Uterus (tissue), 4 donors: ENCODE results near the gene EIF2B5. TPM values are rescaled to one million over a fixed set of nuclear protein-coding genes. Genes with fewer than 3 reads are reported as not detected.
A peak's percentile ranks its signal among the peaks of the same experiment; 100 is the strongest.

Source experiments
- DNase-seq, 2 donors: peaks; one replicate each; pipeline ENCODE4 v3.0.0-alpha.2; 2019 to 2020
- H3K27ac ChIP-seq, 2 donors: fragments of 200-600 bp; sonication (generic); 1 replicate in 1 of 2; 2 replicates in 1 of 2; pipeline ENCODE4 v1.5.1; 2016 to 2018
- H3K27me3 ChIP-seq, 2 donors: fragments of 200-600 bp; sonication (generic); one replicate each; pipeline ENCODE4 v1.5.1; 2018 to 2019; ENCODE audit warnings: control low read depth in 1 of 2
- H3K36me3 ChIP-seq, 2 donors: fragments of 200-600 bp; sonication (generic); one replicate each; pipeline ENCODE4 v1.5.1; 2019; ENCODE audit warnings: control low read depth in 1 of 2
- H3K4me1 ChIP-seq, 2 donors: fragments of 200-600 bp; sonication (generic); one replicate each; pipeline ENCODE4 v1.5.1; 2018 to 2019; ENCODE audit warnings: control low read depth in 1 of 2
- H3K4me3 ChIP-seq, 2 donors: fragments of 200-600 bp; sonication (generic); 1 replicate in 1 of 2; 2 replicates in 1 of 2; pipeline ENCODE4 v1.5.1; 2018 to 2019; ENCODE audit warnings: mild to moderate bottlenecking in 1 of 2
- H3K9me3 ChIP-seq, 2 donors: fragments of 200-600 bp; sonication (generic); one replicate each; pipeline ENCODE4 v1.5.1; 2019; ENCODE audit warnings: control low read depth in 1 of 2
- POLR2A ChIP-seq, 2 donors: fragments of 450-650 bp; IDR thresholded peaks; one replicate each; pipeline ENCODE4 v1.6.1; 2016; ENCODE audit warnings: antibody characterized with exemption in 2 of 2, mild to moderate bottlenecking in 1 of 2, moderate library complexity in 1 of 2
- intact Hi-C: fragments of 100-400 bp; cut with DNase I; formaldehyde crosslinking; loops from one replicate; pipeline ENCODE4 v1.15.1; 2023; ENCODE audit warnings: low total_unique reads
- total RNA-seq, 4 donors: library from RNA; depleted of rRNA in 3 of 4; stranded (reverse); fragments of >200 nt in 3 of 4; gene quantifications; one replicate each; pipeline versions ENCODE4 v1.1.0 to v1.2.4, GENCODE V29; 2014 to 2023
- TF ChIP-seq, protein P1 (sequence below), 4 experiments: fragments of 200-600 bp in 2 of 4; fragments of 450-650 bp in 2 of 4; sonication (generic) in 2 of 4; IDR thresholded peaks; one replicate each; pipeline ENCODE4 v1.5.1; 2016 to 2019; ENCODE audit warnings: antibody characterized with exemption in 4 of 4, mild to moderate bottlenecking in 2 of 4, moderate library complexity in 1 of 4
- donor health status: DM: yes; HTN: yes; CAD: no.

The EIF2B5 gene
- total RNA-seq, 4 donors from 2014 or later, result 6.5 to 48.0 (median 32.3) TPM

DNA sequence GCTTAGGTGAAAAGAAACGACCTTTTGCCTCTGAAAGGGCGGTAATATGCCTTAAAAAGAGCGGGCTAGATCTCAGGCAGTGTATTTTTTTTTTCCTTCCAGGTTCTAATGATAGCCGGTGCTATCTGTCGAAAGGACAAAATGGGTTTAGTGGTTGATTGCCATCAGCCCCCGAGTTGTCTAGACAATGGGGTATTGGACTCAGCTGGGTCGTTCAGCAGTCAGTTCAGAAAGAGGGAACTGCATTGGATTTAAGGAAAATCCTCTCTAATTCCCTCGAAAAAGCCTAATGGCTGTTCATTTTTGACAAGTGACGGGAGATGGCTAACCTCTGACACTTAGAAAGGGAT is 728 bp downstream of the EIF2B5 start:
- TF ChIP-seq, protein P1, sequence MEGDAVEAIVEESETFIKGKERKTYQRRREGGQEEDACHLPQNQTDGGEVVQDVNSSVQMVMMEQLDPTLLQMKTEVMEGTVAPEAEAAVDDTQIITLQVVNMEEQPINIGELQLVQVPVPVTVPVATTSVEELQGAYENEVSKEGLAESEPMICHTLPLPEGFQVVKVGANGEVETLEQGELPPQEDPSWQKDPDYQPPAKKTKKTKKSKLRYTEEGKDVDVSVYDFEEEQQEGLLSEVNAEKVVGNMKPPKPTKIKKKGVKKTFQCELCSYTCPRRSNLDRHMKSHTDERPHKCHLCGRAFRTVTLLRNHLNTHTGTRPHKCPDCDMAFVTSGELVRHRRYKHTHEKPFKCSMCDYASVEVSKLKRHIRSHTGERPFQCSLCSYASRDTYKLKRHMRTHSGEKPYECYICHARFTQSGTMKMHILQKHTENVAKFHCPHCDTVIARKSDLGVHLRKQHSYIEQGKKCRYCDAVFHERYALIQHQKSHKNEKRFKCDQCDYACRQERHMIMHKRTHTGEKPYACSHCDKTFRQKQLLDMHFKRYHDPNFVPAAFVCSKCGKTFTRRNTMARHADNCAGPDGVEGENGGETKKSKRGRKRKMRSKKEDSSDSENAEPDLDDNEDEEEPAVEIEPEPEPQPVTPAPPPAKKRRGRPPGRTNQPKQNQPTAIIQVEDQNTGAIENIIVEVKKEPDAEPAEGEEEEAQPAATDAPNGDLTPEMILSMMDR (IDR thresholded peaks at IDR 0.05), result no peak
- TF ChIP-seq POLR2A (IDR thresholded peaks at IDR 0.05), result no peak
- DNase-seq, result no peak
- H3K4me1 ChIP-seq, result no peaks in the 10 kb centered on the region
- H3K27ac ChIP-seq, result peak overlapping the region; percentile 86 to 94
- no peaks in the 10 kb centered on the region for H3K9me3 ChIP-seq
- intact Hi-C loops, result no loop called here
- no peaks in the 10 kb centered on the region for H3K36me3 ChIP-seq
- peak overlapping the region; percentile 67 to 93 for H3K4me3 ChIP-seq
- H3K27me3 ChIP-seq, result no peaks in the 10 kb centered on the region

DNA sequence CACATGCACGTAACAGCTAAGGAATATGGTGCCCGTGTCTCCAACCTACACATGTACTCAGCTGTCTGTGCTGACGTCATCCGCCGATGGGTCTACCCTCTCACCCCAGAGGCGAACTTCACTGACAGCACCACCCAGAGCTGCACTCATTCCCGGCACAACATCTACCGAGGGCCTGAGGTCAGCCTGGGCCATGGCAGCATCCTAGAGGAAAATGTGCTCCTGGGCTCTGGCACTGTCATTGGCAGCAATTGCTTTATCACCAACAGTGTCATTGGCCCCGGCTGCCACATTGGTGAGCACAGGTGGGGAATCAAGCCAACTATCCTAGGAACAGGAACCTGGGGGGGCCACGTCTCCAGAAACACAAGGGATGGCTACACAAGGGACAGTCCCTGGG is 5.3 kb downstream of the EIF2B5 start:
- no peak overlapping the region for H3K27ac ChIP-seq
- DNase-seq, result no peak
- H3K36me3 ChIP-seq, result no peaks in the 10 kb centered on the region
- no peak for TF ChIP-seq POLR2A (IDR thresholded peaks at IDR 0.05)
- TF ChIP-seq, protein P1 (IDR thresholded peaks at IDR 0.05), result no peak
- no peaks in the 10 kb centered on the region for H3K27me3 ChIP-seq
- H3K4me1 ChIP-seq, result no peaks in the 10 kb centered on the region
- no peak overlapping the region for H3K4me3 ChIP-seq
- H3K9me3 ChIP-seq, result no peaks in the 10 kb centered on the region
- intact Hi-C loops, result no loop called here

DNA sequence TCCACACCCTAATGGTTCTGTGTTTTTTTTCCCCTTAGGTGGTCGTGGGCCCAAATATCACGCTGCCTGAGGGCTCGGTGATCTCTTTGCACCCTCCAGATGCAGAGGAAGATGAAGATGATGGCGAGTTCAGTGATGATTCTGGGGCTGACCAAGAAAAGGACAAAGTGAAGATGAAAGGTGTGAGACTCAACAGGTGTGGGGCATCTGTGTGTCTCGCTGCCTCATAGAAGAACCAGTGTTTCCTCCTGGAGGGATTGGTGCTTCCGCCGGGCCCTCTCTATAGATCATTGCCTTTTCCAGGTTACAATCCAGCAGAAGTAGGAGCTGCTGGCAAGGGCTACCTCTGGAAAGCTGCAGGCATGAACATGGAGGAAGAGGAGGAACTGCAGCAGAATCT is 7.0 kb downstream of the EIF2B5 start:
- Histone ChIP-seq H3K4me1 (no peaks in the 10 kb centered on the region), H3K27ac (no peak overlapping the region), H3K4me3 (no peak overlapping the region), H3K27me3 (no peaks in the 10 kb centered on the region), H3K36me3 (no peaks in the 10 kb centered on the region), H3K9me3 (no peaks in the 10 kb centered on the region)
- TF ChIP-seq, protein P1 (IDR thresholded peaks at IDR 0.05), result no peak
- TF ChIP-seq POLR2A (IDR thresholded peaks at IDR 0.05), result no peak
- no peak for DNase-seq
- intact Hi-C loops, result no loop called here

DNA sequence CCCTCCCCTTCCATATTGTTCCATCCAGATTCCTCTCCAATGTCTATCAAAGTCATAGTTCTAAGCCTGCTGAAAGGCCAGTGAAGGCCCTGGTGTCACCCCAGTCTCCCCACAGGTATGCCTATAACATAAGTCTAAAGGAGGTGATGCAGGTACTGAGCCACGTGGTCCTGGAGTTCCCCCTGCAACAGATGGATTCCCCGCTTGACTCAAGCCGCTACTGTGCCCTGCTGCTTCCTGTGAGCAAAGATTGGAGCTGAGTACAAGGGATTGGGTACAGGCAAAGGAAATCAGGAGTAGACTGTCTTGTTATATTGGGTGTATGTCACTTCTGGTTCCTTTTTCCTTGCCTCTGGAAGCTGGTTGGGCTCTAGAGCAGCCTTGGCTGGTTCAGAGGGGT is 8.2 kb downstream of the EIF2B5 start:
- H3K4me3 ChIP-seq, result no peak overlapping the region
- no peak for TF ChIP-seq POLR2A (IDR thresholded peaks at IDR 0.05)
- TF ChIP-seq, protein P1 (IDR thresholded peaks at IDR 0.05), result no peak
- H3K36me3 ChIP-seq, result no peaks in the 10 kb centered on the region
- no peak overlapping the region for H3K27ac ChIP-seq
- intact Hi-C loops, result no loop called here
- no peaks in the 10 kb centered on the region for H3K4me1 ChIP-seq
- no peaks in the 10 kb centered on the region for H3K27me3 ChIP-seq
- DNase-seq, result no peak
- H3K9me3 ChIP-seq, result no peaks in the 10 kb centered on the region

DNA sequence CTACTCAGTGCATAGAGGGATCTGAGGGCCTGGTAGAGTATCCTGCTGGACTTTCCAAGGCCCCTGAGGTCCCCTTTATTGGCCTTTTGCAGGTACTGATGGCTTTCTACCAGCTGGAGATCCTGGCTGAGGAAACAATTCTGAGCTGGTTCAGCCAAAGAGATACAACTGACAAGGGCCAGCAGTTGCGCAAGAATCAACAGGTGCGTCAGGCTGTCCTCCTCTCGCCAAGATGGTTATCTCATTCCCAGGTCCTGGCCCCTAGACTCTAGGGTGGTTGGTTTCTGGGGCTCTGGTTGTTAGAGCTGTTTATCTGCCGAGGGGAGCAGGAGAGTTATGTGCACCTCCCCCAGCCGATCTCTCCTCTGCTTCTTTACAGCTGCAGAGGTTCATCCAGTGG is 9.3 kb downstream of the EIF2B5 start:
- H3K9me3 ChIP-seq, result no peaks in the 10 kb centered on the region
- H3K36me3 ChIP-seq, result no peaks in the 10 kb centered on the region
- intact Hi-C loops, result no loop called here
- no peak overlapping the region for H3K27ac ChIP-seq
- no peak for TF ChIP-seq POLR2A (IDR thresholded peaks at IDR 0.05)
- TF ChIP-seq, protein P1 (IDR thresholded peaks at IDR 0.05), result no peak
- no peak overlapping the region for H3K4me3 ChIP-seq
- H3K27me3 ChIP-seq, result no peaks in the 10 kb centered on the region
- no peaks in the 10 kb centered on the region for H3K4me1 ChIP-seq
- DNase-seq, result no peak
